ENCODE data around the gene SMC5. TPM values are rescaled to one million over a fixed set of nuclear protein-coding genes. Genes with fewer than 3 reads are reported as not detected.
A peak's percentile ranks its signal among the peaks of the same experiment; 100 is the strongest.

The SMC5 gene
- total RNA-seq, 1 experiment from 2014 or later, result 15.1 TPM

GRCh38 chr9:70392189-70392588 is 133.4 kb downstream of the SMC5 start:
- BruUV-seq (replicated peaks), result no TSS peak
- DNase-seq (peak; percentile 13), ATAC-seq (peak; percentile 68)
- Histone ChIP-seq H3K36me3 (ENCODE audit: low read depth, low read length) (no peaks in the 10 kb centered on the region), H3K9me3 (ENCODE audit: low read length) (no peaks in the 10 kb centered on the region), H3K9ac (ENCODE audit: low read length) (no peak overlapping the region), H4K20me1 (ENCODE audit: low read length) (no peaks in the 10 kb centered on the region), H3K27me3 (ENCODE audit: low read length) (0 out of 2 replicates have a peak, but pooled peaks cover 6% of the 10 kb centered on the region), H3F3A (ENCODE audit: low read length, unreplicated experiment) (no peaks in the 10 kb centered on the region), H3K4me2 (ENCODE audit: low read length) (no peak overlapping the region), H2AFZ (ENCODE audit: low read length) (no peak overlapping the region), H3K4me3 (ENCODE audit: low read length) (no peak overlapping the region), H3K27ac (ENCODE audit: low read length) (no peak overlapping the region), H3K9me2 (replicated peaks; ENCODE audit: low read length) (no peaks in the 10 kb centered on the region), H3K79me2 (ENCODE audit: low read length) (no peaks in the 10 kb centered on the region), H3K4me1 (ENCODE audit: insufficient read depth, low read length) (no peaks in the 10 kb centered on the region)
- TF ChIP-seq EZH2 (IDR thresholded peaks at IDR 0.05; ENCODE audit: low read length, unreplicated experiment), result no peak
- TF ChIP-seq, protein P1, sequence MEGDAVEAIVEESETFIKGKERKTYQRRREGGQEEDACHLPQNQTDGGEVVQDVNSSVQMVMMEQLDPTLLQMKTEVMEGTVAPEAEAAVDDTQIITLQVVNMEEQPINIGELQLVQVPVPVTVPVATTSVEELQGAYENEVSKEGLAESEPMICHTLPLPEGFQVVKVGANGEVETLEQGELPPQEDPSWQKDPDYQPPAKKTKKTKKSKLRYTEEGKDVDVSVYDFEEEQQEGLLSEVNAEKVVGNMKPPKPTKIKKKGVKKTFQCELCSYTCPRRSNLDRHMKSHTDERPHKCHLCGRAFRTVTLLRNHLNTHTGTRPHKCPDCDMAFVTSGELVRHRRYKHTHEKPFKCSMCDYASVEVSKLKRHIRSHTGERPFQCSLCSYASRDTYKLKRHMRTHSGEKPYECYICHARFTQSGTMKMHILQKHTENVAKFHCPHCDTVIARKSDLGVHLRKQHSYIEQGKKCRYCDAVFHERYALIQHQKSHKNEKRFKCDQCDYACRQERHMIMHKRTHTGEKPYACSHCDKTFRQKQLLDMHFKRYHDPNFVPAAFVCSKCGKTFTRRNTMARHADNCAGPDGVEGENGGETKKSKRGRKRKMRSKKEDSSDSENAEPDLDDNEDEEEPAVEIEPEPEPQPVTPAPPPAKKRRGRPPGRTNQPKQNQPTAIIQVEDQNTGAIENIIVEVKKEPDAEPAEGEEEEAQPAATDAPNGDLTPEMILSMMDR (conservative IDR thresholded peaks at IDR 0.05; ENCODE audit: low read depth, low read length), result peak; percentile 49
- intact Hi-C loops (cut with micrococcal nuclease), result no loop called here
- ChIA-PET POLR2A (ENCODE audit: unreplicated experiment) (no interaction called here), CTCF (no interaction called here)

DNA sequence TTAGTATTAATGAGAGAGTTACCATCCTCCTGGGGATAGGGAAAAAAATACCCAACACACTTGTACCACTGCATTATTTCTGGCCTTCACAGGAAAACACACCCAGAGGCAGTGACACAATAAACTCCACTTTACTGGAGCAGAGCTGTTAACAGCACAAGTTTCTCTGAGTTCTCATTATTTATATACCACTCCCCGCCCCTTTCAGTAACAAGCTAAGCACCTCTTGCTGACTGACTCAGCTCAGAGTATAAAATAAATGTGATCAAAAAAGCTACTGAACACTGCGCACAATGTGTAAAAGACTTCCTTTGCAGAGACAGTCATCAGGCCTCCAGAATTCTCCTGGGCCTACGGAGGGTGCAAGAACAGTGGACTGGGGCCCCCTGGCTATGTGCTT is 134.1 kb downstream of the SMC5 start:
- intact Hi-C loops (cut with micrococcal nuclease), result no loop called here
- Histone ChIP-seq H3K36me3 (ENCODE audit: low read depth, low read length) (no peaks in the 10 kb centered on the region), H3K9ac (ENCODE audit: low read length) (no peak overlapping the region), H3F3A (ENCODE audit: low read length, unreplicated experiment) (no peaks in the 10 kb centered on the region), H3K4me2 (ENCODE audit: low read length) (no peak overlapping the region), H4K20me1 (ENCODE audit: low read length) (no peaks in the 10 kb centered on the region), H3K27me3 (ENCODE audit: low read length) (0 out of 2 replicates have a peak, but pooled peaks cover 6% of the 10 kb centered on the region), H3K9me3 (ENCODE audit: low read length) (no peaks in the 10 kb centered on the region), H3K27ac (ENCODE audit: low read length) (no peak overlapping the region), H3K4me1 (ENCODE audit: insufficient read depth, low read length) (no peaks in the 10 kb centered on the region), H2AFZ (ENCODE audit: low read length) (no peak overlapping the region), H3K79me2 (ENCODE audit: low read length) (no peaks in the 10 kb centered on the region), H3K4me3 (ENCODE audit: low read length) (no peak overlapping the region), H3K9me2 (replicated peaks; ENCODE audit: low read length) (no peaks in the 10 kb centered on the region)
- ChIA-PET CTCF (no interaction called here), POLR2A (ENCODE audit: unreplicated experiment) (no interaction called here)
- TF ChIP-seq, protein P1 (conservative IDR thresholded peaks at IDR 0.05; ENCODE audit: low read depth, low read length), result no peak
- TF ChIP-seq EZH2phosphoT487 (IDR thresholded peaks at IDR 0.05; ENCODE audit: borderline replicate concordance, low read length) (no peak), EZH2 (IDR thresholded peaks at IDR 0.05; ENCODE audit: low read length, unreplicated experiment) (no peak)
- no TSS peak for BruUV-seq (replicated peaks)
- no peak for DNase-seq
- ATAC-seq, result no peak

DNA sequence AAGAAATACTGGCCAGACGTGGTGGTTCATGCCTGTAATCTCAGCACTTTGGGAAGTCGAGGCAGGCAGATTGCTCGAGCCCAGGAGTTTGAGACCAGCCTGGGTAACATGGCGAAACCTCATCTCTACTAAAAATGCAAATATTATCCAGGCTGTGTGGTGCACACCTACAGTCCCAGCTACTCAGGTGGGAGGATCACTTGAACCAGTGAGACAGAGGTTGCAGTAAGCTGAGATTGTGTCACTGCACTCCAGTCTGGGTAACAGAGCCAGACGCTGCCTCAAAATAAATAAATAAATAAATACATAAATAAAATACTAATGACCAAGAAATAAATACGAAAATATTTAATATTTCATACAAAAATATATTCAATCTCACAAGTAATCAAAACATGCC is 136.9 kb downstream of the SMC5 start:
- no peak overlapping the region for H3K9ac ChIP-seq (ENCODE audit: low read length)
- POLR2A ChIA-PET (ENCODE audit: unreplicated experiment), result no interaction called here
- H3K9me2 ChIP-seq (replicated peaks; ENCODE audit: low read length), result no peaks in the 10 kb centered on the region
- H3K4me2 ChIP-seq (ENCODE audit: low read length), result no peak overlapping the region
- no peak overlapping the region for H3K4me3 ChIP-seq (ENCODE audit: low read length)
- no peaks in the 10 kb centered on the region for H3K9me3 ChIP-seq (ENCODE audit: low read length)
- BruUV-seq (replicated peaks), result no TSS peak
- 0 out of 2 replicates have a peak, but pooled peaks cover 6% of the 10 kb centered on the region for H3K27me3 ChIP-seq (ENCODE audit: low read length)
- H2AFZ ChIP-seq (ENCODE audit: low read length), result no peak overlapping the region
- H3F3A ChIP-seq (ENCODE audit: low read length, unreplicated experiment), result no peaks in the 10 kb centered on the region
- no peaks in the 10 kb centered on the region for H3K4me1 ChIP-seq (ENCODE audit: insufficient read depth, low read length)
- intact Hi-C loops (cut with micrococcal nuclease), result no loop called here
- no peaks in the 10 kb centered on the region for H4K20me1 ChIP-seq (ENCODE audit: low read length)
- no peaks in the 10 kb centered on the region for H3K79me2 ChIP-seq (ENCODE audit: low read length)
- CTCF ChIA-PET, result no interaction called here
- no peaks in the 10 kb centered on the region for H3K36me3 ChIP-seq (ENCODE audit: low read depth, low read length)
- ATAC-seq (no peak), DNase-seq (no peak)
- no peak overlapping the region for H3K27ac ChIP-seq (ENCODE audit: low read length)
- TF ChIP-seq EZH2 (IDR thresholded peaks at IDR 0.05; ENCODE audit: low read length, unreplicated experiment), result no peak
- TF ChIP-seq, protein P1 (conservative IDR thresholded peaks at IDR 0.05; ENCODE audit: low read depth, low read length), result no peak
- no peak for TF ChIP-seq EZH2phosphoT487 (IDR thresholded peaks at IDR 0.05; ENCODE audit: borderline replicate concordance, low read length)
